Endometrial microvascular endothelial cells (primary cell): Measurements from ENCODE around the gene CLEC4D. TPM values are rescaled to one million over a fixed set of nuclear protein-coding genes. Genes with fewer than 3 reads are reported as not detected.
"Not testable (repeated sequence)": the region's sequence is repeated elsewhere in the genome, so short reads cannot be mapped to it uniquely, and the experiment has no call there.

Experiments used
- in situ Hi-C: cut with HindIII; loops from 2 replicates; pipeline ENCODE4 v1.10.0; 2017; ENCODE audit warnings: low sequenced_read_pairs, low pct_unique_long_range_greater_than_20kb; ENCODE audit errors: inconsistent ontology term
- total RNA-seq: library from RNA; depleted of rRNA; stranded (reverse); fragments of >200 nt; gene quantifications from one replicate; pipeline ENCODE4 v1.2.3, GENCODE V29; 2015; ENCODE audit errors: inconsistent ontology term

CLEC4D gene
- total RNA-seq, 1 donor from 2014 or later: not detected

DNA sequence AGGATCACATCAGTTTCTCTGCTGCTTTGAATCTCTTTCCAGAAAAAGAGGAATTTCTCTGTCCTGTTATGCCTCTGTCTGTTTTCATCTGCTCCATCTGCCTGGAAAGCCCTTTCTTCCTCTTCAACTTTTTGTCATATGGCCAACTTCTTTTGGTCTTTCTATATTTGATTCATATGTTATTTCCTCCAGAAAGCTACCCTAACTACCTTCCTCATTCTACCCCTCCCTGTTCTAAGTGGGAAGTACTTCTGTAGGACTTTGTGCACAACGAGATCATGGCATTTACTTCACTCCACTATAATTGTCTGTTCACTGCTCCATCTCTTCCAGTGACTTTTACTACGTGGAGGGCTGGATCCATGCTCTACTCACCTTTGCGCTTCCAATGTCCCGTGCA is 5.9 kb downstream of the CLEC4D start:
- in situ Hi-C loops: no loop called here

DNA sequence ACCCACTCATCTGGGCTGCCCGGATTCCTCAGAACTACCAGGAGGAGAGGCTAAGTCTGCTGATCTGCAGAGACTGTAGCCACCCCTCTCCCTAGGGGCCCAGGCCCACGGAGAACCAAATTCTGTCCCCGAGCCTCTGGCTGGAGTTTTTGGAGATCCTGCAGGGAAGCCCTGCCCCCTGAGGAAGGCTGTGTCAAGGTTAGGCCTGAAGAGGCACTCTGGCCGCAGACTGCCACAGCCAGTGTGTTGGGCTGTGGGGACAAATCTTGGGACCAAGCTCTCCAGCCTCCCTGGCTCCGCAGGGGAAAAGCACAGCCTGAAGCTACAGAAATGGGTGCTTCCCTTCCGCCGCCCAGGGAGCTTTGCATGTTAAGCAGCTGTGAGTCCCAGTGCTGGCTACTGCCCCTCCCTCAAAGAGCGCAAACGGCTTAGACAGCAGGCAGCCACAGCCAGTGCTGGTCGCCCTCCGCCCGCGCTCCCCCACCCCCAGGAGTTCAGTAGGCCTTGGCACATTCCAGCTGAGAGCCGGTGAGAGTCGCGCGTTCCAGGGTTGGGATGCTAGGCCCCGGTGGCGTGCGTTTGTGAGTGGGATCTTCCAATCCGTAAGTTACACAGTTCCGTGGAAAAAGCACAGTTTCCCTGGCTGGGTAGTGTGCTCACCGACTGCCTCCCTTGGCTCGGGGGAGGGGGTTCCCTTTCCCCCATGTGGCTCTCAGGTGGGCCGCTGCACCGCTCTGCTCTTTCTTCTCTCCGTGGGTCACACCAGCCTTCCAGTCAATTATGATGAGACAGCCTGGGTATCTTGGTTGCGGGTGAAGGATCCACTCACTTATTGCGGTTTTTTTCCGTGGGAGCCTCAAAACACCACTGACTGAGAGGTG is 14.2 kb downstream of the CLEC4D start:
- in situ Hi-C loops: no loop called here

DNA sequence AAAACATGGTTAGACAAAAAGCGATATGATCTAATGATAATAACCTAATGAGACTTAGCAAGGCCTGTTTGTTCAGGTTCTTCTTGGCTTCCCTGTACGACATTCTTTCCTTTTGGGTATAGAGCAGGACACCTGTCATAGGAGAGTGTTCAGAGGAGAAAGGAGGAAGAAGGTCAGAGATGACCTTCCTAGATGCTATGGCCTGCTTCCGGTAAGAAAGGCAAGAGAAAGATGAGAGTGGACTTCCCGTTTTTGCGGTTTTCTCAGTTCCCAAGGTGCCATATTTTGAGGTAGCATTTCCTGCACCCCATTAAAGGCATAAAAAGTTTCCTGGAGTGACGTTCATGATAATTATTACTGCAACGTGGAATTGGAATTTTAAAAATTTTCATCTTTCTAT is 18.7 kb downstream of the CLEC4D start:
- in situ Hi-C loops: no loop called here

DNA sequence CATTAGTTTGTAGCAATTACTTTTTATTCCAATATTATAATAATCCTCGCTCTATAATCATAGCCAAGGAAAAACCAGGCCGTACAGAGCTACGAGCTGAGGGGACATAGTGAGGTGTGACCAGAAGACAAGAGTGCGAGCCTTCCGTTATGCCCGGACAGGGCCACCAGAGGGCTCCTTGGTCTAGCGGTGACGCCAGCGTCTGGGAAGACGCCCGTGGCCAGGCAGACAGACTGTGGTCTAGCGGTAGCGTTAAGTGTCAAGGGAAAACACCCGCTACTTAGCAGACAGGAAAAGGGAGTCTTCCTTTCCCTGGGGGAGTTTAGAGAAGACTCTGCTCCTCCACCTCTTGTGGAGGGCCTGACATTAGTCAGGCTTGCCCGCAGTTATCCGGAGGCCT is 24.5 kb downstream of the CLEC4D start:
- in situ Hi-C loops: not testable (repeated sequence)

DNA sequence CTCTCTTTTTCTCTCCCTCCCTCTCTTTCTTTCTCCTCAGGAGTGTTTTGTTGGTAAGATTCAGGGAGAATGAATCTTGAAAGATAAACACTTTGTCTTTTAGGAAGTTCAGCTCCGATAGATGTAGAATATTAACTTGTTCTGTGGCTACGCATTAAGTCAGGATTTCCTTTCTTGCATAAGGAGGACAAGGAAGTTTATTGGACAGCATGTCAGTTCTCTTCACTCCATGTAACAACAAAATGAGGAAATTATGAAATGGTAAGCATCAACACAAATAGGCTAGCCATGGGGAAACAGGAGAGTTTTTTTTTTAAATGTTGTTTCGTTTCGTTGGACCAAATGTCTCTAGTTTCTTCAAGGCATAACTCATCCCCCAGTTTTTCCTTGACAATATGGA is 27.5 kb downstream of the CLEC4D start, which contains the start of gene CLEC4E:
Gene CLEC4E (minus strand): TSS at position 75 of the 400 bp plus-strand sequence. CDS start 108 bp downstream, outside the sequence.
- in situ Hi-C loops: not testable (repeated sequence)

DNA sequence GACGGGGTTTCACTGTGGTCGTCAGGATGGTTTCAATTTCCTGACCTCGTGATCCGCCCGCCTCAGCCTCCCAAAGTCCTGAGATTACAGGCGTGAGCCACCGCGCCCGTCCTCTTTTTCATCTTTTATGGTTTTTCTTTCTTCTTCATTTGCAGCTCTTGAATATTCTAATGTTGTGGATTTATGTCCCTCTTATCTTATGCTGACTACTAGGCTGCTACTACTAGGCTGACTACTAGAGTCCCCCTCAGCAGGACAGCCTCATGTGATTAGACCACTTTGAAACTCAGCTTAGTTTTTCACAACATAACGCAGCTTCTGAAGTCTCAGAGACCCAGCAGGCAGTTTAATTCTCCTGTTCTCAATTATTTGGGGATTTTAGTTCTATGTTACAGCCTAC is 28.3 kb downstream of the CLEC4D start:
- in situ Hi-C loops: no loop called here

DNA sequence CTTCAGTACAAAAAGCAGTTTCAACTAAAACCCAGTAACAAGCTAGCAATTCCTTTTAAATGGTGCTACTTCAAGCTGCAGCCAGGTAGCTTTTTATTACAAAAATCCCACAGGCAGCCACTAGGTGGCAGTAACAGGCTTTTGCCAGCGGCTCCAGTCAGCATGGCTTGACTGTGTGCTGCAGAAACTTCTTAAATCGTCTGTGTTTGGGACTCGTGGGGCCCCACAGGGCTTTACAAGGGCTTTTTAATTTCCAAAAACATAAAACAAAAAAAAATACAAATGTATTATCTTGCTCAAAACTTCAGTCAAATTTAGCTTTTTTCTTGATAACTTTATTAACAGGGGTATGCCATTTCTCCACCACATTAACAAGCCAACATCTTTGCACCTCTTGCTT is 31.0 kb downstream of the CLEC4D start:
- in situ Hi-C loops: no loop called here

DNA sequence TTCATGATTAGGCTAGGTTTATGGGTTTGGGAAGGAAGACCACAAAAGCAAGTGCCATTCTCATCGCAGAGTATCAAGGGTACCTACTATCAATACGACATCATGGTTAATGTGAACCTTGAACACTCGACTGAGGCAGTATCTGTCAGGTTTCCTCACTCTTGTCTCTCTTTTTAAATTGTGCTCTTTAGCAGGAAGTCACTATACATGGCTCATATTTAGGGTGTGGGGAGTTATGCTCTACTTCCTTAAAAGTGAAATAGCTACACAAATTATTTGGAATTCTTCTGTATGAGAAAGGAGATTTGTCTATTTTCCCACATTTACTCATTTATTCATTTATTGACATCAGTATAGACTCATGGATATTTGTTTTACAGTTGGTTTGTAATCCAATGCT is 33.3 kb downstream of the CLEC4D start:
- in situ Hi-C loops: no loop called here

DNA sequence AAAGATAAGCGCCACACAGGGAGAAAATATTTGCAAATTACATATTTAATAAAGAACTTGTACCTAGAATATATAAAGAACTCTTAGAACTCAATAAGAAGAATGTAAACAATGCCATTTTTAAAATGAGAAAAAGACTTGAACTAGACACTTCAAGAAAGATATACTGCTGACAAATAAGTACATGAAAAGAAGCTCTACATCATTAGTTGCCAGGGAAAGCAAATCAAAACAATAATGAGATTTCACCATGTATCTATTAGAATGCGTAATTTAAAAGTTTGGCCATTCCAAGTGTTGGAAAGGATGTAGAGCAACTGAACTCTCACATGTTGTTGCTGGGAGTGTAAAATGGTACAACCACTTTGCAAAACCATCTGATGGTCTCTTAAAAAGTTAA is 34.3 kb downstream of the CLEC4D start:
- in situ Hi-C loops: no loop called here

DNA sequence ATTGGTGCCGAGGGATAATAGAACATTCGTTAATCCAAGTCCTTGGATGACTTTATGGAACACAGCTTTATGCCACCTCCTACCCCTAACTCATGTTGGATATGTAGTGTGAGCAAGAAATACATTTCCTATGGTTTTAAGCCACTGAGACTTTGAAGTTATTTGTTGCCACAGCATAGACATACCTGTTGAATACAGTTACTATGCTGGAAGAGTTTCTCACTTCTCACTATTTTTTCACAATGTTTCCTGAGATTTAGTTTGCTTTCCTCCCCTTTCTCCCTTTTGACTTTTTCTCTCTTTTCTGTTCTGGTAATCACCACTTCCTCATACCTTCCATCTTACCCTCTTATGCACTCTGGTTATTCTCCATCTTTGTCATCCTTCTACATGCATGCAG is 34.9 kb downstream of the CLEC4D start:
- in situ Hi-C loops: no loop called here

DNA sequence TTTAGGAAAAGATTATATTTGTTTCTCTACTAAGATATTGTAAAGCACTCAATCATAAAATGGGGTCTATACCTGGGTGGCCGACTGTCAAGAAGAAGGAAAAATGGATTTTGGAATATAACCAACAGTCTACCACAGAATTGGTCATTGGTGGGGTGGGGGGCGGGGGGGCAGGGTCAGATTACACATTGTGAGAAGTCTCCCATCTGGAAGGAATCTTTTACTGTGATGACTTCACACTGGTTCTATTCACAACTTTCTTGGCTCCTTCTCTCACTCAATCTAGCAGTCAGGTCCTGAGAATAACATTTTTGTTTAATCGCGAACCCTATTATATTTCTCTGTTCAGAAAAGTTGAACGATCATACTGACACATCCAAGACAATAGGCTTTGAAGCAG is 36.1 kb downstream of the CLEC4D start:
- in situ Hi-C loops: no loop called here

DNA sequence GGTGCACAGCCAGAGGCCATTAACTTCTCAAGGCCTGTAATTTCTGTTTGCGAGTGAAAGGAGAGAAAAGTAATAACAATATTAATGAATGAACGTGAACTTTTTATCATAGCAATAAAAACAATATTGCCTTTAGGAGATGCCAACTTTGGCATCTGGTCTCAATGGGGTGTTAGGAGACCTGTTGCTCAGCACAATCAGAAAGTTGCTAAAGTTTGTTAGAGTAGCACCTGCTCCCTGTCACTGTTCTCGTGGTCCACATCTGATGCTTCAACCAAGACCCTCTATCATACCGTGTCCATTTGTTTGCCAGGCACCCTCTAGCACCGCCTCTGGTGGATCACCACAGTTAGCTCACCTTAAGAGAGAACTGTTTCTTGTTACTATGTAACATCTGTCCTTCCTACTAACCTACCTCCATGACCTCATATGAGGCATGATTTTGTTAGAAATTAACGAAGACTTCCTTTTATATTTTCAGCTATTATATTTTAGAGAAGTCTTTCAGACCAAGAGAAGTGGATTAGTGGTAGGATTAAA is 39.9 kb downstream of the CLEC4D start:
- in situ Hi-C loops: no loop called here

DNA sequence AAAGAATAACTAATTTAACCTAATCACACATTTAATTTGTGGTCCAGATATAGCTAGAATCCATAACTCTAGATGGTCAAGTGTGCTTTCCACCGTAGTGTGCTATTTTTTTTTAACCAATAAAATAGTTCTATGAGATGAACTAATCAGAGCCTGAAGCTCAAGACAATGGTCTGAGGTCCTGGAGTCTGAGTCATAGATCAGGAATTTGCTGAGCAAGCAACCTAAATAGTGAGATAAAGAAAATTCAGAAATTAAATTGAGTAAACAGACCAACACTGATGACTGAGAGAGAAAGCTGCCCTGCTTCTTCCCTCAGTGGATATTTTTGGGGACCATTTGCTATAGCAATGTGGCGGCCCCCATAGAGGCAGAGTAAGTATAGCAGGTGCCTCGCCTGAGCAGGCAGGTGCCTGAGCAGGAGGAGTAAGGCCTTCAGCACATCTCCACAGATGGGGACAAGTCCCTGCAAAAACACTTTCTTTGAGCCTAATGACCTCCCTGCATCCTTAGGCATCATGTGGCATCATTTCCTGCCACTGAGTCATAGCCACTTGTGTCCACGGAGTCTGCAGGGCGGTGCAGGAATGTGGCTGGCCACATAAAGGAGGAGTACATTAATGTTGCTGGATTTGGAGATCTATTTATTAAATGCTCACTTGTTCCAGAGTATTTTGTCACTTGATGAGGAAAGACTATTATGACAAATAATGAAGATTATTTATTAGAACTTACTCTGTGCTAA is 41.3 kb downstream of the CLEC4D start:
- in situ Hi-C loops: no loop called here

DNA sequence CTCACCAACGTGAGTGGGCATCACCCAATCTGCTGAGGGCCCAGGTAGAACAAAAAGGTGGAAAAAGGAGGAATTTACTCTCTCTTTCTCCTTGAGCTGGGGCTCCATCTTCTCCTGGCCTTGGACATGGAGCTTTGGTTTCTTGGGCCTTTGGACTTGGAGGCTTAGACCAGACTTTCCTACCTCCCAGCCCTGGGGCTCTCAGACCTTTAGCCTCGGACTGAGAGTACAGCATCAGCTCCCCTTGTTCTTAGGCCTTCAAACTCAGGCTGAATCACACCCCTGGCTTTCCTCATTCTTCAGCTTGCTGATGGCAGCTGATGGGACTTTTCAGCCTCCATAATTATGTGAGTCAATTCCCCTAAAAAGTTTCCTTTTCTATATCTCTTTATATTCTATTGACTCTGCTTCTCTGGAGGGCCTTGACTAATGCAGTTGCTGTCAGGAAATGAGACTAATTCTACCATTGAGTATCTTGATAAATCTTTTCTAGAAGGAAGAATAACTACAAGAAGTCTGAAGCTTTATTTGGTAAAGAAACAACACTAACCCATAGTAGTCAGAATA is 43.3 kb downstream of the CLEC4D start:
- in situ Hi-C loops: no loop called here

DNA sequence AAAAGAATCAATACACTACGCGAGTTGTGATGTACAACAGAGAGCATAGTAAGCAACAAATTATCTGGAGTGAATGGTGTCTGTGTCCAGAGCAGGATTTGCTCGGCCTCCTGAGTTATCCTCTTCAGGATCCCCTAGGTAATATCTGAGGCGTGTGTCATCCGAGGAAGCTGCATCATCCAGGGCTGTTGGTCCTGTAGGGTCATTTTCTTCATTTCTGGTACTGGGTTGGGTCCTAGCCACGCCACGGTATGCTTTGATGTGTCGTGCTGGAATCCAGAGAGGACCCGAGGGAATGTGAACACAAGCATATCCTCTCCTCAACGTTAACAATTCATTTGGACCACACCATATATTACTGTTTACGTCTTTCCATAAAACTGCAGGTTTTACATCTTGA is 46.4 kb downstream of the CLEC4D start:
- in situ Hi-C loops: no loop called here

DNA sequence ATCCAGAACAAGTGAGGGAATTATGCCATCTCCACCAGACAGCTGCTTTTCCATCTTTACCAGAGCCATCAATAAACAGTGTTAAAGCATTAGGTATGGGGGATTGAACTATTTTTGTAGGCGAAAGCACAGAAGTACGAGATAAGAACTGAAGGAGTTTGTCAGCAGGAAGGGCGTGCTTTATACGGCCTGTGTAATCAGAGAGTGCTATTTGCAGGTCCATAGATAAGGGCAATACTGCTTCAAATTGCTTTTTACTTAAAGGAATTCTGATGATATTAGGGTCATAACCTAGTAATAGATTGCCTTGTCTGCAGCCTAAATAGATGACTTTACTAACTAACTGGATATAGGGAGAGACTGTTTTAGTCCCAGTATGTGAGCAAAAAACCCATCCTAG is 47.7 kb downstream of the CLEC4D start:
- in situ Hi-C loops: no loop called here

DNA sequence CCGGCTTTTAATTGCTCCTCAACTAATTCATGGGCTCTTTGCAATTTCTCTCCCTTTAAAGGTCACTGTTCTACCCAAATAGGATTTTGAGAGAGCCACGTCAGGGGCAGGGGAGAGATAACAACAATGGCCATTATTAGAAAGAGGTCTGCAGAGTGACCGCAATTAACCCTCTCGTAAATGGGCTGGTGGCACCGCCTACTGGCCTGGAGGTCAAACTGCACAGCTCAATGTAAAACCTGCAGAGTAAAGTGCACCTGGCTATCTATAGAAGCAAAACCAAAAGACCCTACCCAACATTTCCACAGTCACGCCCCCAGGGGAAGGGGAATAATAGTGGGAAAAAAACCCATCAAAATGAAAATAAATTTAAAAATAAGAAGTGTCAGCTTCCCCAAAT is 49.0 kb downstream of the CLEC4D start:
- in situ Hi-C loops: no loop called here

DNA sequence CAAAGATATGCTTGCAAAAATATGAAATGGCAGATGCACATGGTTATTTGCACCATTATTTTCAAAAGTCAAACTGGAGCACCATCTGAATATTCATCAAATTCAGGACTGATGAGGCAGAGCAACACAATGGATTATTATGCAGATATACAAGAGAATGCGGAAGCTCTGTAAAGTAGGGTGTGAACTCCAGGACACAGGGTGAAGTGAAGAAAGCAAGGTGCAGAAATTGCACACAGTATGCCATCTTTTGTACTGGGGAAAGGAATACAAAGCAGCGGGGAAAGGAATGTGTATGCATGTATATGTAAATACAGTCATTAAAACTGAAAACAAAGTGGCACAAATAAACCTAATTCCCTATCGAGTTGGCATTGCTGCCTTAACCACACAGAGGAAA is 50.1 kb downstream of the CLEC4D start:
- in situ Hi-C loops: no loop called here

DNA sequence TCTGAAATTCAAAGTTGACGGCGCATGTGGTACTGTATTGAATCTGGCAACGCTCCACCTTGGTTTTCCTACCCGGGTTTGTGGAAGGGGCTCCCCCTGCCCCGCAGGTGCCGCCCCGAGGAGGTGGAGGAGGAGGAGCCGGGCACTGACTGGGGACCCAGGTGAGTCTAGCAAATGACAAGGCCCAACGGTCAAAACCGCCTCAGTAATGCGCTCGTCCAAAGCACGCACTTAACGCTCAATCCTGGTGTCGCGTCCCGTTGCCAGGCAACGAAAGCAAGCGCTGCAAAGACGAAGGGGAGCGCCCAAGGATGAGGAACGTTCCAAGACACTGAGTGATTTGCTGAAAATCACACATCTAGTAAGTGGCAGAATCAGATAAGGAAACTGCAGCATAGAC is 51.4 kb downstream of the CLEC4D start:
- in situ Hi-C loops: no loop called here

DNA sequence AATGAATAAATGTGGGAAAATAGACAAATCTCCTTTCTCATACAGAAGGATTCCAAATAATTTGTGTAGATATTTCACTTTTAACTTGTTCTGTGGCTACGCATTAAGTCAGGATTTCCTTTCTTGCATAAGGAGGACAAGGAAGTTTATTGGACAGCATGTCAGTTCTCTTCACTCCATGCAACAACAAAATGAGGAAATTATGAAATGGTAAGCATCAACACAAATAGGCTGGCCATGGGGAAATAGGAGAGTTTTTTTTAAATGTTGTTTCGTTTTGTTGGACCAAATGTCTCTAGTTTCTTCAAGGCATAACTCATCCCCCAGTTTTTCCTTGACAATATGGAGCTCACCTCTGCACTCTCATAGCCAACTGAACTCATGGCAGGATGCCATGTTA is 52.7 kb downstream of the CLEC4D start:
- in situ Hi-C loops: not testable (repeated sequence)
